ENCODE results near the gene TMPRSS9.

Gene TMPRSS9

GRCh38 chr19:2351591-2351990 is 8.5 kb upstream of the TMPRSS9 start:
- Histone ChIP-seq H3K4me3 (ENCODE audit: low read depth in 1 of 2, low read length in 2 of 2) (no peak overlapping the region), H3K27ac (ENCODE audit: low read depth, low read length) (no peak overlapping the region), H3K9me3 (ENCODE audit: control insufficient read depth in 1 of 2, low read length in 2 of 2) (no peaks in the 10 kb centered on the region), H3K27me3 (ENCODE audit: control insufficient read depth in 1 of 2, insufficient read depth in 2 of 2, low read length in 2 of 2) (no peaks in the 10 kb centered on the region), H3K9ac (ENCODE audit: low read depth in 1 of 2, low read length in 2 of 2) (no peak overlapping the region), H3K4me1 (ENCODE audit: control insufficient read depth in 1 of 2, insufficient read depth in 2 of 2, low read length in 2 of 2) (no peaks in the 10 kb centered on the region), H3K36me3 (ENCODE audit: control insufficient read depth in 1 of 2, insufficient read depth in 2 of 2, low read length in 2 of 2) (peaks cover 0 to 46% of the 10 kb centered on the region in 2 donors)

- H3K36me3 ChIP-seq (ENCODE audit: control insufficient read depth in 1 of 2, insufficient read depth in 2 of 2, low read length in 2 of 2), result peaks cover 0 to 40% of the 10 kb centered on the region in 2 donors
- H3K4me1 ChIP-seq (ENCODE audit: control insufficient read depth in 1 of 2, insufficient read depth in 2 of 2, low read length in 2 of 2), result no peaks in the 10 kb centered on the region
- H3K27me3 ChIP-seq (ENCODE audit: control insufficient read depth in 1 of 2, insufficient read depth in 2 of 2, low read length in 2 of 2), result no peaks in the 10 kb centered on the region
- H3K4me3 ChIP-seq (ENCODE audit: low read depth in 1 of 2, low read length in 2 of 2), result no peak overlapping the region
- H3K9me3 ChIP-seq (ENCODE audit: control insufficient read depth in 1 of 2, low read length in 2 of 2), result no peaks in the 10 kb centered on the region
- no peak overlapping the region for H3K9ac ChIP-seq (ENCODE audit: low read depth in 1 of 2, low read length in 2 of 2)
- H3K27ac ChIP-seq (ENCODE audit: low read depth, low read length), result no peak overlapping the region
Observed at GRCh38 chr19:2352121-2352520, 7.9 kb upstream of the TMPRSS9 start.

GRCh38 chr19:2353159-2353886 is 6.7 kb upstream of the TMPRSS9 start:
- no peaks in the 10 kb centered on the region for H3K9me3 ChIP-seq (ENCODE audit: control insufficient read depth in 1 of 2, low read length in 2 of 2)
- no peak overlapping the region for H3K27ac ChIP-seq (ENCODE audit: low read depth, low read length)
- H3K36me3 ChIP-seq (ENCODE audit: control insufficient read depth in 1 of 2, insufficient read depth in 2 of 2, low read length in 2 of 2), result peaks cover 0 to 39% of the 10 kb centered on the region in 2 donors
- H3K4me1 ChIP-seq (ENCODE audit: control insufficient read depth in 1 of 2, insufficient read depth in 2 of 2, low read length in 2 of 2), result peaks cover 0 to under 1% of the 10 kb centered on the region in 2 donors
- no peak overlapping the region for H3K4me3 ChIP-seq (ENCODE audit: low read depth in 1 of 2, low read length in 2 of 2)
- no peaks in the 10 kb centered on the region for H3K27me3 ChIP-seq (ENCODE audit: control insufficient read depth in 1 of 2, insufficient read depth in 2 of 2, low read length in 2 of 2)
- H3K9ac ChIP-seq (ENCODE audit: low read depth in 1 of 2, low read length in 2 of 2), result no peak overlapping the region

DNA sequence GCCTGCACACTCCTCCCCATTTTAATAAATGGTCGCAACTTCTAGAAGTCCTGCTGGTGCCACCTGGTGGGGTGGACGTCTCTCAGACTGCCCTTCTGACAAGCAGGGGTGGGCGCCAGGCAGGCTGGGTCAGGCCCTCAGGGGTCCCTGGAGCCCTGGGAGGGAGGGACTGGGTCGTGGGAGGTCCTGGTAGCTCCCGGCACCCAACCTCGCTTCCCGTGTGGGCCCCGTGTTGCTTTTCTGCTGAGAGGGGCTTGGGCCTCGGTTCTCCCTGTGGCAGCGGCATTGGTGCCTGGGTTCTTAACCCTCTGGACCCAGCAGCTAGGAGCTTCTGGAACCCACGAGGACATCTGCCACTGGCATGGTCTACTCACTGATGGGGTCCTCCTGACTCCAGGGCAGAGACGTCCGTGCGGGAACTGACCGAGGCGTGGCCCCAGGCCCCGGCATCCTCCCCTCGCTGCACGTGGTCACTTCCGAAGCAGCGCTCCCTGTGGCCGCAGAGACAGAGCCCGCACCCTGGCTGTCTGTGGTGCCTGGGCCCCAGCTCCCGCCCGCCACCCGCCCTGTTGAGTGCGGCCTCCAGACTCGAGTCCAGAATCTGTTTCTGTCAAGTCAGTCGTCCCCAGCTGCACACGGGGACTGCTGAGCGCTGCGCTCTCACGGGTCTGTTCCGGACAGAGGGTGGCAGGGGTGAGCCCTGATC is 6.0 kb upstream of the TMPRSS9 start:
- Histone ChIP-seq H3K4me3 (ENCODE audit: low read depth in 1 of 2, low read length in 2 of 2) (no peak overlapping the region), H3K4me1 (ENCODE audit: control insufficient read depth in 1 of 2, insufficient read depth in 2 of 2, low read length in 2 of 2) (peaks cover 5 to 8% of the 10 kb centered on the region in 2 donors), H3K9ac (ENCODE audit: low read depth in 1 of 2, low read length in 2 of 2) (no peak overlapping the region), H3K36me3 (ENCODE audit: control insufficient read depth in 1 of 2, insufficient read depth in 2 of 2, low read length in 2 of 2) (peaks cover 0 to 32% of the 10 kb centered on the region in 2 donors), H3K9me3 (ENCODE audit: control insufficient read depth in 1 of 2, low read length in 2 of 2) (no peaks in the 10 kb centered on the region), H3K27ac (ENCODE audit: low read depth, low read length) (no peak overlapping the region), H3K27me3 (ENCODE audit: control insufficient read depth in 1 of 2, insufficient read depth in 2 of 2, low read length in 2 of 2) (peaks cover 0 to 7% of the 10 kb centered on the region in 2 donors)

GRCh38 chr19:2354670-2355069 is 5.4 kb upstream of the TMPRSS9 start:
- Histone ChIP-seq H3K36me3 (ENCODE audit: control insufficient read depth in 1 of 2, insufficient read depth in 2 of 2, low read length in 2 of 2) (peaks cover 0 to 30% of the 10 kb centered on the region in 2 donors), H3K4me1 (ENCODE audit: control insufficient read depth in 1 of 2, insufficient read depth in 2 of 2, low read length in 2 of 2) (peaks cover 6 to 9% of the 10 kb centered on the region in 2 donors)

DNA sequence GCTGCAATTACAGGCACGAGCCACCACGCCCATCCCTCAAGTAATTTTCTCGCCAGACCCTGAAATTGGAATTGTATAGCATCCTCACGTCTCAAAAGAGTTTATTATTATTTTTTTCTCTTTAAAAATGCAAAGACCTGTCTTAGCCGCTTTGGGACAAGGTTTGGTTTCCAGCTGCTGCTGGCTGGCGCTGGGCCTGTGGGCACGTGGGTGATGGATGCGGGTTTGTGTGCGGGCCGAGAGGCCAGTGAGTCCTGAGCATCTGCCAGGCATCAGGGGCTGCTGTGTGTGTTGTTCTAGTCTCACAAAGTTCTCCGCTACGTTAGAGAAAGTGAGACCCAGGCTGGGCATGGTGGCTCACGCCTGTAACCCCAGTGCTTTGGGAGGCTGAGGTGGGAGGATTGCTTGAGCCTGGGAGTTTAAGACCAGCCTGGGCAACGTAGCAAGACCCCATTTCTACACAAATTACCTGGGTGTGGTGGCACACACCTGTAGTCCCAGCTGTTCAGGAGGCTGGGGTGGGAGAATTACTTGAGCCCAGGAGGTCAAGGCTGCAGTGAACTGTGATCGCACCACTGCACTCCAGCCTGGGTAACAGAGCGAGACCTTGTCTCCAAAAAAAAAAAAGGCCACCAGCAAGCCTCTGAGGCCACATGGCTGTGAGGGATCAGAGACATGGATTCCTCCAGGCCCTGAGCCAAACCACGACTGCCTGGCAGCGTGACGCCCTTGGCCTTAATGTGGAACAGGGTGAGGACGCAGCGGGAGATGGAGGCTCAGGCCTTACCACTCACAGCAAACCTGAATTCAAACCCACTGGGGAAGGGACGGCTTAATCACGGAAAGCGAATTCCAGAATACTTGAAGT is 4.7 kb upstream of the TMPRSS9 start:
- Histone ChIP-seq H3K27ac (ENCODE audit: low read depth, low read length) (no peak overlapping the region), H3K9ac (ENCODE audit: low read depth in 1 of 2, low read length in 2 of 2) (no peak overlapping the region), H3K27me3 (ENCODE audit: control insufficient read depth in 1 of 2, insufficient read depth in 2 of 2, low read length in 2 of 2) (peaks cover 5 to 16% of the 10 kb centered on the region in 2 donors), H3K9me3 (ENCODE audit: control insufficient read depth in 1 of 2, low read length in 2 of 2) (no peaks in the 10 kb centered on the region), H3K4me3 (ENCODE audit: low read depth in 1 of 2, low read length in 2 of 2) (no peak overlapping the region), H3K4me1 (ENCODE audit: control insufficient read depth in 1 of 2, insufficient read depth in 2 of 2, low read length in 2 of 2) (peaks cover 6 to 9% of the 10 kb centered on the region in 2 donors), H3K36me3 (ENCODE audit: control insufficient read depth in 1 of 2, insufficient read depth in 2 of 2, low read length in 2 of 2) (peaks cover 0 to 22% of the 10 kb centered on the region in 2 donors)

More at GRCh38 chr19:2354670-2355069, 5.4 kb upstream of the TMPRSS9 start:
- no peak overlapping the region for H3K9ac ChIP-seq (ENCODE audit: low read depth in 1 of 2, low read length in 2 of 2)
- no peak overlapping the region for H3K4me3 ChIP-seq (ENCODE audit: low read depth in 1 of 2, low read length in 2 of 2)
- H3K9me3 ChIP-seq (ENCODE audit: control insufficient read depth in 1 of 2, low read length in 2 of 2), result no peaks in the 10 kb centered on the region
- H3K27me3 ChIP-seq (ENCODE audit: control insufficient read depth in 1 of 2, insufficient read depth in 2 of 2, low read length in 2 of 2), result peaks cover 2 to 11% of the 10 kb centered on the region in 2 donors
- H3K27ac ChIP-seq (ENCODE audit: low read depth, low read length), result no peak overlapping the region

GRCh38 chr19:2356036-2356646 is 3.9 kb upstream of the TMPRSS9 start:
- Histone ChIP-seq H3K9ac (ENCODE audit: low read depth in 1 of 2, low read length in 2 of 2) (no peak overlapping the region), H3K36me3 (ENCODE audit: control insufficient read depth in 1 of 2, insufficient read depth in 2 of 2, low read length in 2 of 2) (peaks cover 0 to 15% of the 10 kb centered on the region in 2 donors), H3K4me1 (ENCODE audit: control insufficient read depth in 1 of 2, insufficient read depth in 2 of 2, low read length in 2 of 2) (peaks cover 6 to 9% of the 10 kb centered on the region in 2 donors), H3K27ac (ENCODE audit: low read depth, low read length) (no peak overlapping the region), H3K27me3 (ENCODE audit: control insufficient read depth in 1 of 2, insufficient read depth in 2 of 2, low read length in 2 of 2) (peaks cover 10 to 21% of the 10 kb centered on the region in 2 donors), H3K9me3 (ENCODE audit: control insufficient read depth in 1 of 2, low read length in 2 of 2) (no peaks in the 10 kb centered on the region), H3K4me3 (ENCODE audit: low read depth in 1 of 2, low read length in 2 of 2) (no peak overlapping the region)

GRCh38 chr19:2357279-2358206 is 2.5 kb upstream of the TMPRSS9 start:
- H3K4me3 ChIP-seq (ENCODE audit: low read depth in 1 of 2, low read length in 2 of 2), result no peak overlapping the region
- peaks cover 6 to 9% of the 10 kb centered on the region in 2 donors for H3K4me1 ChIP-seq (ENCODE audit: control insufficient read depth in 1 of 2, insufficient read depth in 2 of 2, low read length in 2 of 2)
- H3K36me3 ChIP-seq (ENCODE audit: control insufficient read depth in 1 of 2, insufficient read depth in 2 of 2, low read length in 2 of 2), result peaks cover 0 to 12% of the 10 kb centered on the region in 2 donors
- H3K27me3 ChIP-seq (ENCODE audit: control insufficient read depth in 1 of 2, insufficient read depth in 2 of 2, low read length in 2 of 2), result peaks cover 22 to 34% of the 10 kb centered on the region in 2 donors
- no peak overlapping the region for H3K9ac ChIP-seq (ENCODE audit: low read depth in 1 of 2, low read length in 2 of 2)
- no peaks in the 10 kb centered on the region for H3K9me3 ChIP-seq (ENCODE audit: control insufficient read depth in 1 of 2, low read length in 2 of 2)
- H3K27ac ChIP-seq (ENCODE audit: low read depth, low read length), result no peak overlapping the region
